ENCODE data around the gene KCNK7.

The KCNK7 gene

DNA sequence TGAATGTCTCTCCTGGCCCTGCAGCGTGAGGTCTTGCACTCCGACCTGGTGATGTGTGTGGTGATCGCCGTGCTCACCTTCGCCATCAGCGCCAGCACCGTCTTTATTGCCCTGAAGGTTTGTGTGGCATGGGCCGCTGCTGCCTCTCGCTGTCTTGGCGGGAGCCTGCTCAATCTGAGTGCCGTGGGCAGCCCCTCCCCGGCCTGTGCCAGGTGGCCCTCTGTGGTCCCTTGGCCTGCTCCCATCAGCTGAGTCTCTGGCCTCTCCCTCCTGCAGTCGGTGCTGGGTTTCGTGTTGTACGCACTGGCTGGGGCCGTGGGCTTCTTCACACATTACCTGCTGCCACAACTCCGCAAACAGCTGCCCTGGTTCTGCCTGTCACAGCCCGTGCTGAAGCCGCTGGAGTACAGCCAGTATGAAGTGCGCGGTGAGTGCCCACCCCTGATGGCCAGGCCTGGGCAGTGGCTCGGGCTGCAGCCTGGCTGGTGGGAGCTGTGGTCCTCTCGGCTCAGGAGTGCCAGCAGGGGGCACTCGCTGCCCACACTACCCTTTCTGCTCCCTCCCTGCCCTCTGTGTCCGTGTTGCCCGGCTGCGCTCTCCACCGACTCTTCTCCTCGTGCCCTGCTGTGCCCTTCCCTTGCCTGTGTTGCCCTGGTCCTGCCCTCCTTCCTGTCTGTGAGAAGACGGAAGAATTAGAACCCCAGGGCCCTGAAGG is 30.2 kb upstream of the KCNK7 start:
- DNase-seq: peak; percentile 7

DNA sequence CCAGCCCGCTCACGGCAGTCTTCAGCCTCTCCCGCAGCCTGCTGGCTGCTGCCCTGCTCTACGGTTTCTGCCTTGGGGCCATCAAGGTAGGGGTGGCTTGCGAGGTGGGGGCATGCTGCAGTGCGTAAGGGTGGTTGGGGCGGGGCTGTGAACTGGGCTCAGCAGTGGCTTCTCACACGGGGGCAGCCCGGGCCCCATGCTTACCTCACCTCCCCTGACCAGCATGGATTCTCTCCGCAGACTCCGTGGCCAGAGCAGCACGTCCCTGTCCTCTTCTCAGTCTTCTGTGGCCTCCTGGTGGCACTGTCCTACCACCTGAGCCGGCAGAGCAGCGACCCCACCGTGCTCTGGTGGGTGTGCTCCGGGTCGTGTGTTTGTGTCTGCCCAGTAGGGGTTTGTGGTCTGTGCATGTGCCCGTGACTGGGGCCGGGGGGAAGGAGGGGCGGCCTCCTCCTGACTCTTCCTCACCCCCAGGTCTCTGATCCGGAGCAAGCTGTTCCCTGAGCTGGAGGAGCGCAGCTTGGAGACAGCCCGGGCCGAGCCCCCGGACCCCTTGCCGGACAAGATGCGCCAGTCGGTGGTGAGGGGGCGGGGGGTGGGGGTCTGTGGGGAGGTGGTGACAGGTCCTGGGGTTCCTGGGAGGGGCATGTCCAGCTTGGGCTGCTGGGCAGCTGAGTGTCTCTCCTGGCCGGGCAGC is 29.5 kb upstream of the KCNK7 start:
- DNase-seq: no peak

DNA sequence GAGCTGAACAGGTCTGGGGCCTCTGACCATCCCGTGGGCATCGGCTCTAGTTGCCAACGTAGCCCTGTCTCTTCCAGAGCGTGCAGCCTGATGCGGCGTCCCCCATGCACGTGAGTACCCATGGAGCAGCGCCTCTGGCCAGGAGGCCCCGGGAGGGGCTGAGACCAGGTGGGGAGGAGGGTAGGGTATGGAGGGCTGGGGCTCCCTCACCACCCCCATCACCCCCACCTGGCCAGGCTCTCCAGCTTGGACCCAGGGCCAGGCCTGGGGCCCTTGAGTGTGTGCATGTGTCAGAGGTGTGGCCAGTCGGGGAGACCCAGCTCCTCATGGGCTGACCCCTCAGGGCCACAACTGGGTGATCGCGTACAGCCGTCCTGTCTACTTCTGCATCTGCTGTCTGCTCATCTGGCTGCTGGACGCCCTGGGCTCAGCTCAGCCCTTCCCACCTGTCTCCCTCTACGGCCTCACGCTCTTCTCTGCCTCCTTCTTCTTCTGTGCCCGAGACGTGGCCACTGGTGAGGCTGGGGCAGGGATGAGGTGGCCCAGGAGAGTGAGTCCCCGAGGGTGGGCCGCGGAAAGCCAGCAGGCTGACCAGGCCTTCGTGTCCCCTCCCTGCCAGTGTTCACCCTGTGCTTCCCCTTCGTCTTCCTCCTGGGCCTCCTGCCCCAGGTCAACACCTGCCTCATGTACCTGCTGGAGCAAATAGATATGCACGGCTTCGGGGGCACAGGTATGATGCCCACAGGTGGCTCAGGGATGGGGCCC is 28.4 kb upstream of the KCNK7 start:
- no peak for DNase-seq

DNA sequence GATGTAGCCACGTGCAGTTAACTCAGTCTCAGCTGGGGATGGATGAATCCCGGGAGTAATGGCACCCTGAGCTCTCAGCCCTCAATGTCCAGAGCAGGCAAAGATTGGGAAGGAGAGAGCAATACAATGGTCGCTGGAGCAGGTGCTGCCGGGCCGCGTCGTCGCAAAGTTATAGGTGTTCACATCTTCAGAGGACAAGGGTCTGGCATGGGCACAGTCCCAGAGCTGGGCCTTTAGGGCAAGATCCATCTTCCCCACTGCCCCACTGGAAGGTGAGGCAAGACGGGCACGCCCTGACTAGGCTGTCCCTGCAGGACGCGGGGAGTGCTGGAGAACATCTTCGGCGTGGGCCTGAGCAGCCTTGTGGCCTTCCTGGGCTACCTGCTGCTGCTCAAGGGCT is 27.6 kb upstream of the KCNK7 start:
- no peak for DNase-seq

DNA sequence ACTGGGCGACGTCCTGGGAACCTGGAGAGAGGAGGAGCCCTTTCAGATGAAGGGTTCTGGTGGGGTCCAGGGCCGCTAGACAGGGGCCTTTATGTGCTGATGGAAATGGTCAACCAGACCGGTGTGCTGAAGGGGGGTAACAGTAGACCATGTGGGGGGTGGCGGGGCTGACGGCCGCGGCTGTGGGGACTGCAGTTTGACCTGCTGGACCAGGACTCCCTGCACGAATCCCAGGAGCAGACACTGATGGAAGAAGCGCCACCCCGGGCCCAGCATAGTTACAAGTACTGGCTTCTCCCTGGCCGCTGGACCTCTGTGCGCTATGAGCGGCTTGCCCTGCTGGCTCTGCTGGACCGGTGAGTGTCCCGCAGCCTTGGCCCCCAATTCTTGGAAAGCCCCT is 26.4 kb upstream of the KCNK7 start:
- DNase-seq: no peak

DNA sequence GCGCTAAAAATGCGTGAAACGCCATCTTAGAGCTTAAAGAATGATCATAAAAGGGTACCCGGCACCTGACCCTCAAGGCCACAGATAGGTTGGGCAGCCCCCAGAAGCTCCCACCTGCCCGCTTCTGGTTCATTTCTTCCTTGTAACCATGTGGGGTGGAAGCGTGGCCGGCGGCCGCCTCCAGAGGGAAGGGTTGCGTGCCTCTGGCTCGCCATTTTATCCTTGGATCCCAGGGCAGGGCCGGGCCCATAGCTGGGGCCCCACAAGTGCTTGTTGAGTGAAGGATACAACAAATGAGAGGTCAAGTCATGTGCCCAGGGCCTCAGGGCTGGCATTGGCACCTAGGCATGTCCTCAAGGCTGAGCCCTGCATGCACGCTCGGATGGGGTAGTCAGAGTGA is 25.9 kb upstream of the KCNK7 start:
- no peak for DNase-seq

DNA sequence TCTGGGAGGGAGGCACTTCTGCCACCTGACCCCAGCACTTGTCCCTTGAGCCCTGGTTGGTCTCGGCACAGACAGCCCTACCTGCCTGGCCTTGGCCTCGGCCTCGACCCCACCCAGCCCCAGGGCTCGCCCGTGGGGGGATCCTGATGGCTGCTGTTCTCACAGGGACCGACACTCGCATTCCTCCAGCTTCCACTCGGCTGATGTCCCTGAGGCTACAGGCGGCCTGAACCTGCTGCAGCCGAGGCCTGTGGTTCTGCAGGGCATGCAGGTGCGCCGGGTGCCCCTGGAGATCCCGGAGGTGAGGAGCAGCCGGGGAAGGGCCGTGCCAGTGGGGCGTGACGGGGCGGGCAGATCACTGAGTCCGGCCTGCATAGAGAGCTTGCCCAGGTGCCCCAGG is 25.1 kb upstream of the KCNK7 start:
- no peak for DNase-seq

DNA sequence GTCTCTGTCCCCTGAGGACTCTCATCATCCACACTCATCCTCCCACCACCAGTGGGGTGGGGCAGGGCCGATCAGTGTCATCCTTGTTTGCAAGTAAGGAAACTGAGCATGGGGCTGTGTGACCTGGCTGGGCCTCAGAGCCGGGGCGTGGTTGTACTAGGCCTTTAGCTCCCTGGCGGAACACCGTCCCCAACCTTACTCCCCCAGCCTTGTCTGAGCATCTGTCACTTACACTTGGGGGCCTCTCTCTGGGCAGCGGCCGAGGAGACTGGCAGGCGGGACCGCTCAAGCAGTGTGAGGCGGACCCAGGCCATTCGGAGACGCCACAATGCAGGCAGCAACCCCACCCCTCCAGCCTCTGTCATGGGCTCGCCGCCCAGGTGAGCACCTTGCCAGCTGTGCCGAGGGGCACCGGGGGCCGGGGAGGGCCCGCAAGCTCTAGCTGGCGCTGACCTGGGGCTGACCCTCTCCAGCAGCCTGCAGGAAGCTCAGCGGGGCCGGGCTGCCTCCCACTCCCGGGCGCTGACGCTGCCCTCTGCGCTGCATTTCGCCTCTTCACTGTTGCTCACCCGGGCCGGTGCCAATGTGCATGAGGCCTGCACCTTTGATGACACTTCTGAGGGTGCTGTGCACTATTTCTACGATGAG is 23.8 kb upstream of the KCNK7 start:
- no peak for DNase-seq

DNA sequence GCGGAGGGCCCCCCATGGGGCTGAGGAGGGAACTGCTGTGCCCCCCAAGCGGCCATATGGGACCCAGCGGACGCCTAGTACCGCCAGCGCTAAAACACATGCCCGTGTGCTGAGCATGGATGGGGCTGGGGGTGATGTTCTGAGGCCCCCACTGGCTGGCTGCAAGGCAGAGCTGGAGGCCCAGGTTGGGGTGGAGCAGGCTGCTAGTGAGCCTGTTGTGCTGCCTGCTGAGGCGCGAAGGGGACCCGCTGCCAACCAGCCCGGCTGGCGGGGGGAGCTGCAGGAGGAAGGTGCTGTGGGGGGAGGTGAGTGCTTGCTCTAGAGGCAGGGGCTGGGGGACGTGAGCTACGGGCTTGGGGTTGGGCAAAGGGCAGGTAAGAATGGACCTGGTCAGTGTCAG is 23.2 kb upstream of the KCNK7 start:
- DNase-seq: no peak

DNA sequence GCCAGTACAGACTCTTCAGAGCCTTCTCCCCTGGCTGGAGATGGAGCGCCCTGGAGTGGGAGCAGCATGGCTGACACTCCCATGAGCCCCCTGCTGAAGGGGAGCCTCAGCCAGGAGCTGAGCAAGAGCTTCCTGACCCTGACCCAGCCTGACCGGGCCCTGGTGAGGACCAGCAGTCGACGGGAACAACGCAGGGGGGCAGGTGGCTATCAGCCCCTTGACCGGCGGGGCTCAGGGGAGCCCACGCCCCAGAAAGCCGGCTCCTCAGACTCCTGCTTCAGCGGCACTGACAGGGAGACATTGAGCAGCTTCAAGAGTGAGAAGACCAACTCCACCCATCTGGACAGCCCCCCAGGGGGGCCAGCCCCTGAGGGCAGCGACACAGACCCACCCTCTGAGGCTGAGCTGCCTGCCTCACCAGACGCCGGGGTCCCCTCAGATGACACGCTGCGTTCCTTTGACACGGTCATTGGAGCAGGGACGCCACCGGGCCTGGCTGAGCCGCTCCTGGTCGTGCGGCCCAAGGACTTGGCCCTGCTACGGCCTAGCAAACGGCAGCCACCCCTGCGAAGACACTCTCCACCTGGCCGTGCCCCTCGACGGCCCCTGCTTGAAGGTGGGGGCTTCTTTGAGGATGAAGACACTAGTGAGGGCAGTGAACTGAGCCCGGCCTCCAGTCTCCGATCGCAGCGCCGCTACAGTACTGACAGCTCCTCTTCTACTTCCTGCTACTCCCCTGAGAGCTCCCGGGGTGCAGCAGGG is 22.6 kb upstream of the KCNK7 start:
- DNase-seq: no peak

DNA sequence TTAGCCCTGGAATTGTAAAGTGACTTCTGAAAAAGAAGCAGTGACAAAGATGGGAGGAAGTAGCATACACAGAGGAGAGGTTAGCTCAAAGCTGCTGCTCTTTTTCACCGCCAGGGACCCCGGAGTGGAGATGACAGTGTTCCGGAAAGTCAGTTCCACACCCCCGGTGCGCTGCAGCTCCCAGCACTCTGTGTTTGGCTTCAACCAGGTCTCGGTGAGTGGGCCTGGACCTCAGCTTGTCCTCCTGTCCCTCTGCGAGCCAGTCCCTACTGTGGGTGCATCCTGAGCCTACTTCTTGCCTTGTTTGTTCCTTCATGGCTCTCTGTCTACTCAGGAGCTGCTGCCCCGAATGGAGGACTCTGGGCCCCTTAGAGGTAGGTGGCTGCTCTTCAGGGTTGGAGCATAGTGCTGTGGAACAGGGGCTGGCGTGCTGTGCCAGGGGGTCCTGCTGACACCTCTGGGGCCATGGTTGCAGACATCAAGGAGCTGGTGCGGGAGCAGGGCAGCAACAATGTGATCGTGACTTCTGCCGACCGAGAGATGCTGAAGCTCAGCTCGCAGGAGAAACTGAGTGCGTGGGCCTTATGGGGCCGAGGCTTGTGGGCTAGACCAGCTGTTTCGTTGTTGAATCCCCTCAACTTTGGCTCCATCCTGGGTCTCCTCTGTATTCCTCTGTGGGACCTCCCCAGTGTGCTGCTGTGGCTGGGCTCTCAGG is 21.7 kb upstream of the KCNK7 start:
- DNase-seq: no peak

DNA sequence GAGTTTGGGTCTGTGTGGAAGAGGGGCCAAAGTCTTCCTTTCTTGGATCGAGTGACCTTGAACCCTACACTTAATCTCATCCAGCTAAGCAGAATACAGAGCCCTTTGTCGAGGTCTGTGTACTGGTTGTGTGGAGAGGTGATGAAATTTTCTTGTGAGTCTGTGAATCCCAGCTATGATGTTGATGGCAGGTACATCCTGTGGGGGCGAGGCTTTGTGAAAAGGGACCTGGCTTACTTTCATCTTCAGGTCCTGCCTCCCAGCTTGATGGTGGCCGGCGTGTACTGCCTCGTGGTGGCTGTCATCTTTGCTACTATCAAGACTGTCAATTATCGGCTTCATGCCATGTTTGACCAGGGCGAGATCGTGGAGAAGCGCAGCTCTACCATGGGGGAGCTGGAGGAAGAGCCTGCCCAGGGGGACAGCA is 21.0 kb upstream of the KCNK7 start:
- no peak for DNase-seq

DNA sequence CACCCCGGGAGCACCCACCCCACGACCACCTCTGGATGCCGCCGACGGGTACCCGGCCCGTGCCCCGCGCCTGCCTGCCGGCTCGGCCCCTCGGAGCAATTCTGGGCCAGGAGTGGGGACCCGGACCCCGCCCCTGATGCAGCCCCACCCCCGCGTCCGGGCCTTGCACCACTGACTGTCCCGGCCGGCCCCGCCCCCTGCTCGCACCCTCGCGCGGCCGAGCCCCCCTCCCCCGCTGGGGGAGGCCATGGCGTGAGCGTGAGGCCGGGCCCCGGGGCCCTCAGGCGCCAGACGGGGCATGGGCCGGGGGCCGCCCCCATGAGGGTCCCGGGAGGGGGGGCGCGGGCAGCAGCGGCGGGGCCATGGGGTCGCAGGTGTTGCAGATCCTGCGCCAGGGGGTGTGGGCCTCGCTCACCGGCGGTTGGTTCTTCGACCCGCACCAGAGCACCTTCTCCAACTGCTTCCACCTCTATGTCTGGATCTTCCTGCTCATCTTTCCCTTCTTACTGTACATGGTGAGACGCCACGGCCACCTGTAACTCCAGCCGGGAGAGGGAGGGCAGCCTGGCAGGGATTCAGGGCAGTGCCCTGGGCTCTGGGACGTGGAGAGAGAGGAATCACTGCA is 20.5 kb upstream of the KCNK7 start:
- DNase-seq: no peak

DNA sequence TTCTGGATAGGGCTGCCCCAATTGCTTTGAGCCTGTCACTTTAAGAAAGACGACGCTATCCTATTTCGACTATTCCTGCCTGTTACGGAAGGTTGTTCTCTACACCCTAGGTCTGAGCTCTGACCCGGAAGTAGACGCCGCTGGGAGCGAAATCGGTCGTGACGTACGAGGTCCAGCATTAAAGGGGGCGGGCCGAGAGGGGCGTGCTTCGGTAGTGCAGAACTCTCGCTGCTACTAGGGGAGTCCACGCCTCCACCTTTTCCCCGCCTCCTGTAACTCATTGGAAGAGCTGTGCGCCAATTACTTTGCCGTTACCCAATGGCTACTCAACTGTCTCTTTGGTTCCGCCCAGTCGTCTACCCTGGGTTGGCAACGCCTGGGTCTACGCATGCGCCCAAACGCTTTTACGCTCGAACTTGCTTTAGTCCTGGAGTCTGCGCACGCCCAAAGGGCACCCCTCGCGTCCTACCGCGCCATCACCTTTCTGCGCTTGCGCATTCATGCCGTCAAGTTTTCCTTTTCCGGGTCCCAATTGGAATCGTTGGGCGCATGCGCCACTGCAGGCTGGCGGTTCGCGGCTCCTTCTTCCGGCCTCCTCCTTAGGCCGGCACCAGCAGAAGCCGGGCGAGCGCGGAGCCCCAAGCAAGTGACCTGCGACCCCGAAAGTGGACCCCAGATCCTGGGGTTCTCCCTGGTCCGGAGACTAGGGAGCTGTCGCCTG is 19.8 kb upstream of the KCNK7 start, which contains the start of gene PCNX3:
TSS of gene PCNX3 (plus strand) at position 548 of the 721 bp plus-strand sequence. CDS start 536 bp downstream, outside the sequence.
- DNase-seq: peak; percentile 100

DNA sequence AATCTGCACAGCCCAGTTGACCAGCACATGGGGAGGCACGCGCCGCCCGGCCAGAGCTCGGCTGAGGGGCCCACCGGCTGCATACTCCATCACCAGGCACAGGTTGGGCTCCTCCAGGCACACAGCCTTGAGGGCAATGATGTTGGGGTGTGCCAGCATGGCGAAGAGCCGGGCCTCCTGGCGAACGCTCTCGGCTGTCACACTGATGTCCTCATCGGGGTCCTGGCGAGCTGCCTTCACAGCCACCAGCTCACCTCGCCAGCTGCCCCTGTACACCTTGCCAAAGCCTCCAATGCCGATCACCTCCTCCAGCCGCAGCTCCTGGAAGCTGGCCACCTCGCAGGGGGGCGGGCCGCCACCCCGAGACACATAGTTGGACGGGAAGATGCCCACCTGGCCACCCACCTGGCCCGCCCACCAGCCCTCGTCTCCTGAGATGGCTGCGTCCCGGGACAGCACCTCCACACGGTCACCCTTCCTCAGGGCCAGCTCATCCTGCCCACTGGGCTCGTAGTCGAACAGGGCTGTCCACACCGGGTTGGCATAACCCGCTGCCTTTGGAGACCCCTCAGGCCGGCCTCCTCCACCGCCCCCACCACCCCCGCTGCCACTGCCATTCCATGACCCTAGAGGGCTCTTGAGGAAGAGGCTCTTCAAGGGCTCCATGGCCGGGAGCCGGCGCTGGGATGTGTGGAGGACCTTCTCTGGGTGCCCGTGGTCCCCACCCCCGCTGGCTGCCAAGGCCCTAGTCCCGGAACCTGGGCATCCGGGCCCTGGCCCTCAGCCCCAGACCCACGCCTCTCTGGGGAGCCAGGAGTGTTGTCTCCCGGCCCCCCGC is 17.7 kb upstream of the KCNK7 start:
- DNase-seq: no peak

DNA sequence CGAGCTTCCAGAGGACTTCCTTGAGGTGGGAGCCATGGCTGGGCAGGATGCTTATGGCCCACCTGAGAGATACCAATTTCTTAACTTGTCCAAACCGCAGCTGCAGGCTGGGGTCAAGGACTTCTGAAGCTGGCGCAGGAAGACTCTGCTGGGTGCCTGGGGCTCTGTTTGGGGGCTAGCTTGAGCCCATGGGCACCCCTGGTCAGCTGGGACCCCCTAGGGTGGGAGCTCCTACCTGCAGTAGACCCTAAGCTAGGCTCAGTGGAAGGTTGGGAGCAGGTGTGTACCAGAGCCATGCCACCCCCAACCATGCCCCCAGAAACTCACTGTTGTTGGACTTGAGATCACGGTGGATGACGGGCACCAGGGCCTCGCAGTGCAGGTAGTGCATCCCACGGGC is 17.1 kb upstream of the KCNK7 start:
- DNase-seq: no peak

DNA sequence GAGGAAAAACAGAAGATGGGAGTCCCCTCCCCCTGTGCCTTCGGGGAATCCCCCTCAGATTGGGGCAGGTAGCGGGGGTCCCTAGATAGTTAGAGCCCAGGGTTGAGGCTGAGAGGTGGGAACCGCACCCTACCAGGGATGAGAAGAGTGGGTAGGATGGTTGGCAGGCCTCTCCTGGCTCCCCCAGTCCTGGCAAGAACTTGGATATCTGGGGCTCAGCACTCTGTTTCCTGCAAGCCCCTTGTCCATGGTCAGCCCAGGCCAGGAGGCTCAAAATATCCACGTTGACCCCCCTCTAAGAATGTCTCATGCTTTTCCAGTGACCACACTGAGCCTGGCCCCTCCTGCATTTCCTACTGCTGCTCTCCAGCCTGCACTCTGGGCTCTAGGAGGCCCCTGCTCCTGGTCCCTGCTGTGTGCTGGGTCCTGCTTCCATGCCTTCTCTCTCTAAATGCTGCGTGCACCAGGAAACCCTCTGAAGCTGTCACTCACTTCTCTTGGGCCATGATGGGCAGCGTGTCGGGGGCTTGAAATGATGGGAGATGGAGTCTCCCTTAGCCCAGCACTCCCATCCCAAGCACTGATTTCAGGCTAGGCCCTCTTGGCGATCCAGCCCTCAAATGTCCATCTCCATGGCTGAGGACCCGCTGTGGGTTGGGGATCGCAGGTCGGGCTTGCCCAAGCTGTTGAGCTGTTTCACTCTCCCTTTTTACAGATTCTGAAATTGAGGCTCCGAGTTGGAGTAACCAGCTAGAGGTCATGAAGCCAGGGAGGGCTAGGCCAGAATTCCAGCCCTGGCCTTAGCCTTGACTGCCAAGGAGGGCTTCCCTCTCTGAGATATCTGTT is 16.4 kb upstream of the KCNK7 start:
- DNase-seq: no peak

DNA sequence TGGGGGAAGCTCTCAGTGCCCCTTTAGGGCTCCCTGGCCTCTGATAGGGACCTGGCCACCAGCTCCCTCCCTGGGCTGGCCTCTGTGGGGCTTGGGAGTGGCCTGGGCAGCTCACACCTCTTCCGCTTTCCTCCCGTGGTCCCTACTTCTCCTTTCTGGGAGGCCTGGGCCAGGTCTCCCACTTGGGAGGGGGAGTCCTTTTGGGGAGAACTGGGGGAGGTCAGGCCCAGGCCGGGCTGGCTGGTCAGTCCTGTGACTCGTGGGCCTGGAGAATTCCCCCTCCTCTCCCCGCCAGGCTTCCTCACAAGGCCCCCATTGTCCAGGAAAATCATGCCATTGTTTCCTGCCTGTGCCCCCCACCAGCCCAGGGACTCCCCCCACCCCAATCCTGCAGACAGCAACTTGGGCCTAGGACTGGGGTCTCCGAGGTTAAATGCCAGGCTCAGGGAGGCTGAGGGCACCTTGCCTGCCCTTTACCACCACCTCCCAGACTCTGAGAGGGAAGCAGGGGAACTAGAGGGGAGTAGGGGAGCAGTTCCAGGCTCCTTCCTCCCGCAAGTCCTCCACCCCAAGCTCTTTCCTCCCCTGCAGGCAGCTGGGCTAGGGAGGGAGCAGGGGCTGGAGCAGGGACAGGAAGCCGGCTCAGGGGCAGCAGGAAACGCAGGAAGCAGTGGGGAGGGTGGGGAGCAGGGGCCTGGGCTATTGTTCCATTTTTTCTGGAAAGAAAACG is 15.6 kb upstream of the KCNK7 start:
- no peak for DNase-seq

All from NCI-H1436 (cell line).